ENCODE results near the gene PEX10. TPM values are rescaled to one million over a fixed set of nuclear protein-coding genes. Genes with fewer than 3 reads are reported as not detected.
A peak's percentile ranks its signal among the peaks of the same experiment; 100 is the strongest.

Gene PEX10
- total and polyA plus RNA-seq, 8 donors: 10.1 to 16.8 (median 12.2) TPM

DNA sequence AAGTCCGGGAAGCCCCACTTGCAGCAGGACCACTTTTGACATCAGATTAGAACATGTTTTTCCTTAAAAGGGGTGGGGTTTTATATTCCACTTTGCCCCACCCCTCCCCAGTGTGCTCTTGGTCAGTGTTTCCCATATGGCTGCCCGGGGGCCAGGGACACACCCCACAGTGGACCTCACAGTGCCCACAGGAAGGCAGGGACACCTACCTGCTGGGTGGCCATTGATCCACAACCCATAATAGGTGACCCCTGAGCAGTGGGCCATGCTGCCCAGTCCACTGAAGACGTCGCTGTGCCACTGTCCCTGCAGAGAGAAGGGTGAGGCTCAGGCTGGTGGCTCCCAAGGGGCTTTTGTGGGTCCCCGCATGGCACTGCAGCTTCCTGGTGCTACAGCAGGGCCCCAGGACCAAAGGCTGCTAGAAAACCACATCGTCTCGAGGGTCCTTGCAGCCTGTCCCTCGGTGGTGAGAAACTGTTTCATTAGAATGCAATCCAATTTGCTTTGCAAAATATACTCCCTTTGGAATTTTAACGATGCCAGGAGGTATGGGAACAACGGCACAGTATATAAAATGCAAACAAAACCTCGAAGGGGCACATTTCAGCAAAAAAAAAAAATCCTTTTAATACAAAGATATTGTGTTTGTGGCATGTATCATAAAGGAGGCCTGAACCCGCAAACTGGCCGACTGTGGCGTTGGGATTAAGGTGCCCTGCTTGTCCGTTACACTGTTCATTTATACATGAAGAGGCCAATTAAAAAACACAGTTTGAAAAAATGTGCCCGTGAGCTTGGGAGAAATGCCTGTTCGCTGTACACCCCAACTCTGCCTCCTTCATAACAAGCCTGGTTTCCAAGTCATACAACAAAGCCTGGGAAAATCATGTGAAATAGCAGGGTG, 37.9 kb downstream of the PEX10 start:
- DNase-seq (peak in 3 of 6 donors; percentile 9 to 38 (median 30)), FAIRE-seq (no peak), ATAC-seq (no peak)
- H3K27ac ChIP-seq: no peak overlapping the region
- no peaks in the 10 kb centered on the region for H3K4me1 ChIP-seq
- intact Hi-C loops (cut with DNase I): loop anchor here in 1 of 3 donors (10.0 kb wide), 1 partner anchor 180 kb away; the partner anchor contains the start of gene FAAP20
- no peaks in the 10 kb centered on the region for H3K27me3 ChIP-seq
- no peak overlapping the region for H3K4me3 ChIP-seq
- H3K36me3 ChIP-seq: no peaks in the 10 kb centered on the region
- no peaks in the 10 kb centered on the region for H3K9me3 ChIP-seq
- WGBS, 2 donors: 76 to 78% methylated on average over 17 of the region's 17 CpGs
- TF ChIP-seq, protein P1, sequence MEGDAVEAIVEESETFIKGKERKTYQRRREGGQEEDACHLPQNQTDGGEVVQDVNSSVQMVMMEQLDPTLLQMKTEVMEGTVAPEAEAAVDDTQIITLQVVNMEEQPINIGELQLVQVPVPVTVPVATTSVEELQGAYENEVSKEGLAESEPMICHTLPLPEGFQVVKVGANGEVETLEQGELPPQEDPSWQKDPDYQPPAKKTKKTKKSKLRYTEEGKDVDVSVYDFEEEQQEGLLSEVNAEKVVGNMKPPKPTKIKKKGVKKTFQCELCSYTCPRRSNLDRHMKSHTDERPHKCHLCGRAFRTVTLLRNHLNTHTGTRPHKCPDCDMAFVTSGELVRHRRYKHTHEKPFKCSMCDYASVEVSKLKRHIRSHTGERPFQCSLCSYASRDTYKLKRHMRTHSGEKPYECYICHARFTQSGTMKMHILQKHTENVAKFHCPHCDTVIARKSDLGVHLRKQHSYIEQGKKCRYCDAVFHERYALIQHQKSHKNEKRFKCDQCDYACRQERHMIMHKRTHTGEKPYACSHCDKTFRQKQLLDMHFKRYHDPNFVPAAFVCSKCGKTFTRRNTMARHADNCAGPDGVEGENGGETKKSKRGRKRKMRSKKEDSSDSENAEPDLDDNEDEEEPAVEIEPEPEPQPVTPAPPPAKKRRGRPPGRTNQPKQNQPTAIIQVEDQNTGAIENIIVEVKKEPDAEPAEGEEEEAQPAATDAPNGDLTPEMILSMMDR (IDR thresholded peaks at IDR 0.05): no peak

- intact Hi-C loops (cut with DNase I): loop anchor here in 1 of 3 donors (10.0 kb wide), 1 partner anchor 179 kb away; the partner anchor contains the start of gene FAAP20
- Histone ChIP-seq H3K36me3 (no peaks in the 10 kb centered on the region), H3K27ac (no peak overlapping the region), H3K4me1 (no peaks in the 10 kb centered on the region), H3K4me3 (no peak overlapping the region), H3K27me3 (no peaks in the 10 kb centered on the region), H3K9me3 (no peaks in the 10 kb centered on the region)
- TF ChIP-seq, protein P1 (IDR thresholded peaks at IDR 0.05): no peak
- FAIRE-seq: no peak
- WGBS, 2 donors: 89 to 91% methylated on average over 19 to 20 of the region's 20 CpGs
- peak in 3 of 6 donors; percentile 15 to 62 (median 41) for DNase-seq
- no peak for ATAC-seq
Measured at GRCh38 chr1:2373551-2374251, 38.7 kb downstream of the PEX10 start.

DNA sequence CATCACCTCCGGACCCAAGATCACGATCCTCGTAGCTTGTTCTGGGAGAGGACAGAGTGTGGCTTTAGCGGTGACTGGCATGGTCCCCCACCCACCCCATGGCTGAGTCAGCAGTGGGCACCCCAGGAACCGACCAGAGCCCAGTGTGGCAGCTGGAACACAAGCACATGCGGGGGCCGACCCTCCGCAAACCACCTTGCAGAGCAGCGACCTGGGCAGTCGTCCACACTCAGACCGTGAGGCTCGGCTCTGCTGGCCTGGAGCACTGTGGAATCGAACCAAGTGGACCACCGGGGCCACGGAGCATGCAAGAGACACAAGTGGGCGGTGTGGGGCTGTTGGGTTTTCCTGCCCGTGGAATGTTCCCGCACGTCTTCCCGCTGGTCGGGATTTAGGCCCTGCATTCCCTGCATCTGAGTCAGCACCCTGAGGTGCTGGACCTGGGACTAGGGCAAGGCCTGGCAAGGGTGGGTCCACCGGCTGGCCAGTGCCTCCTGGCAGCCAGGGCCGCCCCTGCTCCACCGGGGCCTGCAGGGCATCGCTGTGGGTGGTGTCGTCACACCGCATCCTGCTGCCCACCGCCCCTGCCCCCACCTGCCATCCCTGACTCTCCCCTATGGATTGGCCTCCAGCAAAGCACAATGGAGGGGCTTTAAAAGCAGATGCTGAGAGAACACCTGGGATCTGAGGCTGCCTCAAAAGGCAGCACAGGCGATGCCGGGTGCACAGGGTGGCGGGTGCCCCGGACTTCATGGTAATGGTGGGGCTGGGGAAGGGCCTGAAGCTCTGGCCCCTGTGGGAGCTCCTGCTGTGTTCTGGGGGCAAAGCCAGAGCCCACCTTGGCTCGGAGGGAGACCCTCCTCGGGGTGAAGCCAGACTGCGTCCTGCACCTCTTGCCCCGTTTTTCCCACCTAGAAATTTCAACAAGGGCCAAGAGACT, 39.5 kb downstream of the PEX10 start:
- no peaks in the 10 kb centered on the region for H3K4me1 ChIP-seq
- no peaks in the 10 kb centered on the region for H3K9me3 ChIP-seq
- no peak for ATAC-seq
- DNase-seq: peak in 3 of 6 donors; percentile 12 to 60 (median 56)
- no peaks in the 10 kb centered on the region for H3K36me3 ChIP-seq
- H3K27me3 ChIP-seq: no peaks in the 10 kb centered on the region
- WGBS, 2 donors: 90 to 93% methylated on average over 36 of the region's 36 CpGs
- no peak overlapping the region for H3K27ac ChIP-seq
- TF ChIP-seq, protein P1 (IDR thresholded peaks at IDR 0.05): no peak
- intact Hi-C loops (cut with DNase I): loop anchor here in 1 of 3 donors (10.0 kb wide), 1 partner anchor 178 kb away; the partner anchor contains the start of gene FAAP20
- no peak for FAIRE-seq
- no peak overlapping the region for H3K4me3 ChIP-seq

DNA sequence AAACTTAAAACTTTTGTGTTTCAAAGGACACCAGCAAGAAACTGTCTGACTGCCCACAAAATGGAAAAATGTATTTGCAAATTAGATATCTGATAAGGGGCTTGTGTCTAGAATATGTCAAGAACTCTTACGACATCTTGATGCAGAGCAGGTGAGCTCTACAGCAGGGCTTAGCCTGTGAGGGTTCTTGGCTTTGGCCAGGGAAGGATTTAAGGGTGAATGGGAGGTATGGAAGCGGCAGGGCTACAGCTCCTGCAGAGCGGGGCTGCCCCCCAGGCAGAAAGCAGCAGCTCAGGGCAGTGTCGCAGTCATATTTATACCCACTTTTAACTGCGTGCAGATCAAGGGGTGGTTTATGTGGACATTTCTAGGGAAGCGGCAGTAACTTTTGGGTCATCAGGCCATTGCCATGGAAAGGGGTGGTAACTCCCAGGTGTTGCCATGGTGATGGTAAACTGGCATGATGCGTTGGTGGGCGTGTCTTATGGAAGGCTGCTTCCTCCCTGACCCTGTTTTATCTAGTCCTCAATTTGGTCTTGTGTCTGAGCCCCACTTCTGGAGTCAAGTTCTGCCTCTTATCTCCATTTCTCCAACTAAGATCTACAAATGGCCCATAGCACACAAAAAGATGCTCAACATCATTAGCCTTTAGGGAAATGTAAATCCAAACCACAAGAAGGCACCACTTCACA, 44.2 kb downstream of the PEX10 start:
- Histone ChIP-seq H3K9me3 (no peaks in the 10 kb centered on the region), H3K36me3 (no peaks in the 10 kb centered on the region), H3K4me1 (no peaks in the 10 kb centered on the region), H3K4me3 (no peak overlapping the region), H3K27ac (no peak overlapping the region), H3K27me3 (no peaks in the 10 kb centered on the region)
- DNase-seq: no peak
- 89 to 91% methylated on average over 8 of the region's 8 CpGs for WGBS, 2 donors
- intact Hi-C loops (cut with DNase I): no loop called here
- TF ChIP-seq, protein P1 (IDR thresholded peaks at IDR 0.05): no peak
- no peak for FAIRE-seq
- ATAC-seq: no peak

Data from pancreas (tissue), 10 donors.